Breast epithelium (tissue), 3 donors: ENCODE data around the gene PRPSAP2.

Source experiments
- POLR2A ChIP-seq: fragments of 450-650 bp; IDR thresholded peaks from one replicate; pipeline ENCODE4 v1.6.1; 2016; ENCODE audit warnings: antibody characterized with exemption, mild to moderate bottlenecking, moderate library complexity
- POLR2AphosphoS5 ChIP-seq, 3 donors: sonication (generic); formaldehyde crosslinking; IDR thresholded peaks; one replicate each; pipeline ENCODE4 v1.6.1; 2017; ENCODE audit warnings: antibody characterized with exemption in 3 of 3
- TF ChIP-seq, protein P1 (sequence below), 3 donors: fragments of 450-650 bp; IDR thresholded peaks; one replicate each; pipeline ENCODE4 v1.5.1; 2016 to 2017; ENCODE audit warnings: antibody characterized with exemption in 3 of 3, mild to moderate bottlenecking in 3 of 3, moderate library complexity in 3 of 3

DNA sequence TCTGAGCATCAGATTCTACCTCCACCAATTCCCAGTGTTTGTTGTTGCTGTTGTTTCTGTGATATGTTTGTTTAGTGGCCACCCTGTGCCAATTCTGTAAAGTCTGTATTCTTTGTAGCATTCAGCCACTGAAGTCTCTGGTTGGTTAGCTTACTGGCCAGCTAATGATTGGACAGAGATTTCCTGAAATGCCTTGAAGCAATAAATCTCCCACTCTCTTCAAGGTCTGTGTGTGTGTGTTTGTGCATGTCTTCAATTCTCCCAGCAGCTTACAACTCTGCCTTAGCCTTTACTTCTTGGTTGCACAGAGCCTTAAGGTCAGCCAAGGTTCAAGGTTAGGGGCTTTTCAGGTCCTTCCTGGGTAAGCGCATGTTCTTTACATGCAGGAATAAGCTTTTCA, 38.2 kb downstream of the PRPSAP2 start:
- TF ChIP-seq, protein P1, sequence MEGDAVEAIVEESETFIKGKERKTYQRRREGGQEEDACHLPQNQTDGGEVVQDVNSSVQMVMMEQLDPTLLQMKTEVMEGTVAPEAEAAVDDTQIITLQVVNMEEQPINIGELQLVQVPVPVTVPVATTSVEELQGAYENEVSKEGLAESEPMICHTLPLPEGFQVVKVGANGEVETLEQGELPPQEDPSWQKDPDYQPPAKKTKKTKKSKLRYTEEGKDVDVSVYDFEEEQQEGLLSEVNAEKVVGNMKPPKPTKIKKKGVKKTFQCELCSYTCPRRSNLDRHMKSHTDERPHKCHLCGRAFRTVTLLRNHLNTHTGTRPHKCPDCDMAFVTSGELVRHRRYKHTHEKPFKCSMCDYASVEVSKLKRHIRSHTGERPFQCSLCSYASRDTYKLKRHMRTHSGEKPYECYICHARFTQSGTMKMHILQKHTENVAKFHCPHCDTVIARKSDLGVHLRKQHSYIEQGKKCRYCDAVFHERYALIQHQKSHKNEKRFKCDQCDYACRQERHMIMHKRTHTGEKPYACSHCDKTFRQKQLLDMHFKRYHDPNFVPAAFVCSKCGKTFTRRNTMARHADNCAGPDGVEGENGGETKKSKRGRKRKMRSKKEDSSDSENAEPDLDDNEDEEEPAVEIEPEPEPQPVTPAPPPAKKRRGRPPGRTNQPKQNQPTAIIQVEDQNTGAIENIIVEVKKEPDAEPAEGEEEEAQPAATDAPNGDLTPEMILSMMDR (IDR thresholded peaks at IDR 0.05): no peak
- TF ChIP-seq POLR2A (no peak), POLR2AphosphoS5 (IDR thresholded peaks at IDR 0.05) (no peak)
